Activated CD4-positive, alpha-beta T cell treated with anti-CD3 and anti-CD28 coated beads, Interleukin-2, amount 50 U/mL, for 4 hours (primary cell): ENCODE measurements around the gene CTDP1.
"Not testable (repeated sequence)": the region's sequence is repeated elsewhere in the genome, so short reads cannot be mapped to it uniquely, and the experiment has no call there.

Experiments
- DNase-seq, 2 experiments: peaks; one replicate each; pipeline ENCODE4 v3.0.0-alpha.2; 2020

Gene CTDP1

GRCh38 chr18:79747156-79747845 lies 67.7 kb downstream of the CTDP1 start:
- DNase-seq, result no peak

DNA sequence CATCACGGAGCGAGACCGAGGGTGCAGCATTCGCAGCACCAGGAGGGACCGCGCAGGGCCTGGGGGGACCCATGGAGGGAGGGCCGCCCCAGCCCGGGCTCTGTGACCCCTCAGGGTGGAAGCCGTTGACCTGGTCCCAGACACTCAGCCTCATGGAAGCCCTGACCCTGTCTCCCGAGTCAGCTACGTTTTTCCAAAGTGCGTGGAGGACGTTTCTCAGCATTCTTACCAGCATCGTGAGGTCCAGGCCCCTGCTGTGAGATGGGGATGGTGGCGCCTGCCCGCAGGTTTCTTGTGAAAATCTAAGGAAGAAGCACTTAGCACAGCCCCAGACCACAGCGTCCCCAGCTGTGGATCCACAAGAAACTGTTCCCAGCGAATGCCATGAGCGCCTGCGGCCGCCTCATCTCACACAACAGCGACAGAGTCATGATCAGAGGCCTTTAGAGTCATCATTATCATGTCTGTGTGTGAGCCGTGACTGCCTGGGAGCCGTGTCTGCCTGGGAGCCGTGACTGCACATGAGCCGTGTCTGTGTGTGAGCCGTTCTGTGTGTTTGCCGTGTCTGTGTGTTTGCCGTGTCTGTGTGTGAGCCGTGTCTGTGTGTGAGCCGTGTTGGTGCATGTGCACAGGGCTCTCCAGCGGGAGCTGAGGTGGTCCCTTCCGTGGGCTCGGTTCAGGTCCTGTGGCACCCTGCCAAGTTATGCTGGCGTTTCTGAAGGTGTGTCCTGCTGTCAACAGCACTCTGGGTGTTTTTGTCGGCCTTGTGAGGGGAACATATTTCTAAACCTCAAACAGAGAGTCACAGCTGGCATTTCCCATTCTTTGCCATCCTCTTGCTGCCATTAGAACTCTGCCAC lies 68.9 kb downstream of the CTDP1 start:
- no peak for DNase-seq

DNA sequence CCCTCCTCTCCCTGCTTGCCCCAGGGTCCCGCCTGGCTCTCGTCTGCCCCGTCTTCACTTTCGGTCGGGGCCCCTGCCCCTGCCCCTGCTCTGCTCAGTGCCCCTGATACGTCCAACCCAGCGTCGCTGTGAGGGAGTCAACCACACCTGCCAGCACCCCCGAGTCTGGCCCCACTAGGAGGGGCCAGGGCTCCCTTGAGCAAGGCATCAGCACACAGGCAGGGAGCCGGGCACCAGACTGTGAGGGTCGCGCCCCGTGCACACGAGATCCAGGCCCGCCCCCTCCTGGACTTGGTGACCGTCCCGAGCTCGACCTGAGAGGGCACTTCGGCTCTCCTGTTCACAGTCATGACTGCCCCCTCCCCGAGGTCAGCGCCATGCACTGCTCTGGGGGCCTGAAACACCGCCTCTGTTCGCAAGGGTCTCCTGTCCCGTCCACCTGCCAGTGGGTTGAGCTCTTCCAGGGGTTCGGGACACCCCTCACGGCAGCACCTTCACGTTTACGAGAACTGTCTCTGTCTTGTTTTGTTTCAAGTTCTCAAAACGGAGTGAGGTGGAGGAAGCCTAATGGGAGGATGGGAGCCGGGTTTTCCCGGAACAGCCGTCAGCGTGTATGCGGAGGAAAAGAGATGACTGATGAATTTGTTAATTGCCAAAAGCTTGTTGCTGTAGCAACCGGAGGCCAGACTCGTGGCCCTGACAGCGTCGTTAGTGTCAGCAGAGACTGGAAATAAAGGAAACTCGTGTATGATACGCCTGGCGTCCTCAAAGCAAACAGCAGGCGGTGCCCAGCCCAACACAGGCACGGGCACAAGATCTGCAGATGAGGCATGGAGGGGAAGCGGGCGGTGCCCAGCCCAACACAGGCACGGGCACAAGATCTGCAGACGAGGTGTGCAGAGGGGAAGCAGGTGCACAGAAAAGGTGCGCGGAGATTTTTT lies 69.9 kb downstream of the CTDP1 start:
- DNase-seq, result no peak

GRCh38 chr18:79750980-79751571 lies 71.5 kb downstream of the CTDP1 start:
- DNase-seq, result no peak

- DNase-seq, result not testable (repeated sequence)
Observed at GRCh38 chr18:79751918-79752578, 72.4 kb downstream of the CTDP1 start.

GRCh38 chr18:79752946-79753345 lies 73.3 kb downstream of the CTDP1 start:
- not testable (repeated sequence) for DNase-seq

- no peak for DNase-seq
Observed at GRCh38 chr18:79753391-79753851, 73.8 kb downstream of the CTDP1 start.

DNA sequence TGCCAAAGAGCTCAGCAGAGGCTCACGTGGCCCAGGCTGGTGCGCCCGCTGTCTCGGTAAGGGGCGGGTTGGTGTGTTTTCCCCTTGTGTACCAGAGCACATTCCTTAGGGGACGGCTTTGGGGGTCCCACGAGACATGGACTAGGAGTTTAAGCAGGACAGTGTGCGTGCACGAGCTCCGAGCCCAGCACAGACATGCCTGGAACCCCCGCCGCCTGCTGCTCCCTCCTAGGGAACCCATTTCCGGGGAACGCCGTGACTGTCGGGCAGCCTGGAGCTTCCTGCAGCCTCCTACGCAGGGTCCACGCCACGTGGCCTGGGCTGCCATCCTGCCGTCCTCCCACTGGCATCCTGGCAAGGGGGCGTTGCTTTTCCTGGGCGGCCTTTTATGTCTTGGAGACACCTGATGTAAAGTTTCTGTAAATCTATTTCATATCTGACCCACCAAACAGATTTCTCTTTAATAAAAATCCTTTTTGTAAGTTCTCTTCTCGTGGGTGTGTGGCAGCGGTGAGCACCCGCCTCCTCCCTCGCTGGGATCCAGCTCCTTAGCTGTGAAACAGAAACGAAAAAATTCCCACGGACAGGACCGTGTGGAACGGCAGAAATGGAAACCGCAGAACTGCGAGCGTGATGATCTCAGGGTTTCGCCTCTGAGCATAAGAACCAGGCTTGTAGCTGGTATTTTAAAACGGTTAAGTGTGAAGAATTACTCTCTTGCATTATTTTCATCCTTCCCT lies 74.6 kb downstream of the CTDP1 start:
- DNase-seq, result no peak

- no peak for DNase-seq
Observed at GRCh38 chr18:79754831-79755351, 75.3 kb downstream of the CTDP1 start.

DNA sequence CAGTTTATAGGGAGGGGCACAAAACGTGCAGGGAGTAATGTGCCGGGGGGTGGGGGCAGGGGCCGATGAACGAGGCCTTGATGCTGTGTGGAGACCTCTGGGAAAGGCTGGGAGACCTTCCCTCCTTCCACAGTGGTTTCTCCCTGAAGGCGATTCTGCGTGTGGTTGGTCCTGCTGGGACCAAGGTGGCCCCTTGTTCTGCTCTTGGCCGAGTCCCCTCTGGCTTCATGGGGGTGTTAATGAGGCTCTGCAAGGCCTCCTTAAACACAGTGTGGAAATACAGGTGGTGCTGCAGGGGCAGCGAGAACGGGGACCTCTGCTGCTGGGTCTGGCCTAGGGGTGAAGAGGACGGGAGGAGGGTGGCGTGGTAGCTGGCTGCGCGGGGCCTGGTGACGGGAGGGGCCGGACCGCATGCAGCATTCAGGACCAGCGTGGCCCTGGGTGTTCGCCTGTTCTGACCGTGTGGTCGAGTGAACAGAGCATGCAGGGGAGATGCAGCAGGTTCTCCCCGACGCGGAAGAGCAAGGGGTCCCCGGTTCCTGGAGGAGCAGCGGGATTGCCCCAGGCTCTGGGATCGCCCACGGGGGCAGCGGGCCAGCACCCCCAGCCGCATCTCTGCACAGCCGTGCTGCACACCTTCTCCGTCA lies 76.0 kb downstream of the CTDP1 start:
- DNase-seq, result no peak

- DNase-seq, result no peak
Observed at GRCh38 chr18:79756143-79756500, 76.5 kb downstream of the CTDP1 start.

- no peak for DNase-seq
Observed at GRCh38 chr18:79756826-79757225, 77.2 kb downstream of the CTDP1 start.

DNA sequence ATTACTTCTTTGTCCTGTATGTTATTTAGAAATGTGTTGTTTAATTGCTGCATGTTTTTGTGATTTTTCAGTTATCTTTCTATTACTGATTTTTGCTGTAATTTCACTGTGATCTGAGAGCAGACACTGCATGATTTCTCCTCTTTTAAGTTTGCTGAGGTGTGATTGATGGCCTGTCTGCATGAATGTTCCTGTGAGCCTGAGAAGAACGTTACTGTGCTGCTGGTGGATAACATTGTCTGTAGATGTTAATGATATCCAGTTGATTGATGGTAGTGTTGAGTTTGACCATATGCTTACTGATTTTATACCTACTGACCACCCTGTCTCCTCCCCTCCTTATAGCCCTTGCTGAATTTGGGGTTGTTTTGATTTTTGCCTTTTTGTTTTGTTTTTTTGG lies 80.7 kb downstream of the CTDP1 start:
- no peak for DNase-seq

DNA sequence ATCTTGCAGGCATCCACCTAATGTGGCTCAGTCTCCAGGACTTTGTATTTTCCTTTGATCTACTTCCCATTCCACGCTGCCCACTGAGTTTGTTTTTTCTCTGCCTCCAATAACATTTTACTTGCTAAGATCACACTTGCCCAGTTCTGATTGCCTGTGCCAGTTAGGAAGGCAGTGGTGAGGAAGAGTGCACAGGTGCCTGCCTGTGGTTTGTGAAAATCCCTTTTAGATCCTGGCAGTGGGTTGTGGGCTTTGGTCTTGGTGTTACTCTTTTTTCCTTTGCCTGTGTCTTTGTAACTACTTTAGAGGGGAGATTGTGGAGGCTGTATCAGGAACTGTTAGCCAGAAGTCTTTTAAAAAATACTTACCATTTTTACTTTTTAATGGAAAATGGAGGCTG lies 81.3 kb downstream of the CTDP1 start:
- DNase-seq, result no peak

DNA sequence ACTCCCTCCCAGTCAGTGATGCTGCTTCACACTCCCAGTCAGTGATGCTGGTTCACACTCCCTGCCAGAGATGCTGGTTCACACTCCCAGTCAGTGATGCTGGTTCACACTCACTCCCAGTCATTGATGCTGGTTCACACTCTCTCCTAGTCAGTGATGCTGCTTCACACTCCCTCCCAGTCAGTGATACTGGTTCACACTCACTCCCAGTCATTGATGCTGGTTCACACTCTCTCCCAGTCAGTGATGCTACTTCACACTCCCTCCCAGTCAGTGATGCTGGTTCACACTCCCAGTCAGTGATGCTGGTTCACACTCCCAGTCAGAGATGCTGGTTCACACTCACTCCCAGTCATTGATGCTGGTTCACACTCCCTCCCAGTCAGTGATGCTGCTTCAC lies 83.8 kb downstream of the CTDP1 start:
- DNase-seq, result no peak

DNA sequence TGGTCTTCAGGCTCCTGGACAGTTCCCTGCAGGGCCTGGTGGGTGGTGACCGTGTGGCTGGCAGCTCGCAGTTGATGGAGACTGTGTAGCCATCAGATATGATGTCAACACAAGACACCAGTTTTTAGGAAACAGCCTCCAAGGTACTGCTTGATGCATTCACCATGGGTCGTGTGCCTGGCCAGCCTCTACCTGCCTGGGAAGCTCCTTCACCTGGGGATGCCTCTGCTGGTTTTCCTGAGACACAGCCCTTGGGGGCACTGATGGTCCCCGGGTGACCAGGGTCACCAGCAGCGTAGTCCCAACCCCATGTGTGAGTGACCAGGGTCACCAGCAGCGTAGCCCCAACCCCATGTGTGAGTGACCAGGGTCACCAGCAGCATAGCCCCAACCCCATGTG lies 84.5 kb downstream of the CTDP1 start:
- no peak for DNase-seq

DNA sequence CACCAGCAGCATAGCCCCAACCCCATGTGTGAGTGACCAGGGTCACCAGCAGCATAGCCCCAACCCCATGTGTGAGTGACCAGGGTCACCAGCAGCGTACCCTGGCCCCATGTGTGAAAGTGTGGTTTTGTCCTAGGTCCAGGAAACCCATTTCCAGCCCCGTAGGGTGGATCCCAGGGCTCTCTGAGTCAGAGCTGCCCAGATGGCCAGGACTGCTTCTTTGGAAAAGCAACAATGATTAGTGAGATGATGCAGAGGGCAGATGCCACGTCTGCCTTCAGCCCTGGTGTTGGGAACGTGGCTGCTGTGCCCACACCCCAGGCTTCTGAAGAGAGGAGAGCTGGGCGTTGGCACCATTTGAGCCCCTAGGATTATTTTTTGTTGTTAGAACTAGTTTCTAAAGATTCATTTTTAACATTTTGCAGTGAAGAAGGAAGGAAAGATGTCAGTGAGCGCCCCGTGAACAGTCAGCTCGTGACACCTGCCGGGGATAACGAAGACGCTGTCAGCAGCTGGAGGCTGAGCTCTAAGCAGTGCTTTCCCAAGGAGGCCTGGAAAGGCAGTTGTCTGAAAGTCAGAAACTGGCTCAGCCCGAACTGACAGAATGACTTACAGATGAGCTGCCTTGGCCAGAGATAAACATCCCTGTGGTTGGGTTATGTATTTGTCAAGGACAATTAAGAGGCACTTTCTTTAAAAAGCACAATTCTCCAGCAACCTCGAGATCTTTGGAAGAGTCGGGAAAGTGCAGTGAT lies 86.1 kb downstream of the CTDP1 start:
- DNase-seq, result no peak

DNA sequence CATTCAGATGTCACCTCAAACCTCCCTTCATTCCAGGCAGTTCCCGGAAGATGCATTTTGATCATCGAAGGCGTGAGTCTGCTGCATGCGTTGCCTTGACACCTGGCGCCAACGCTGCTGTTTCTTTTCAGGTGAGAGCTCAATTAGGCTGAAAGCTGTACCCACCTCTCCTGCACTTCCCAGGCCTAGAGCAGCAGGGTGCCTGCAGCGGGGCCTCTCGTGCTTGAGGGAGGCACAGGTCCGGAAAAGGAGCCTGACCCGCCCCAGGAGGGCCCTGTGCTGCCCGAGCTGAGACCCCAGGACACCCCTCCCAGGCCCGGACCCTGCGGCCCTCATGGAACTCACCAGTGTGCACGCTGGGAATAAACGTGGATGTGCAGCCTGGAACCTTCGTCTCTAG lies 86.7 kb downstream of the CTDP1 start:
- no peak for DNase-seq

GRCh38 chr18:79768745-79769144 lies 89.1 kb downstream of the CTDP1 start:
- DNase-seq, result no peak
